ENCODE data around the gene TRUB2.
"Not testable (repeated sequence)": the region's sequence is repeated elsewhere in the genome, so short reads cannot be mapped to it uniquely, and the experiment has no call there.

Gene TRUB2

DNA sequence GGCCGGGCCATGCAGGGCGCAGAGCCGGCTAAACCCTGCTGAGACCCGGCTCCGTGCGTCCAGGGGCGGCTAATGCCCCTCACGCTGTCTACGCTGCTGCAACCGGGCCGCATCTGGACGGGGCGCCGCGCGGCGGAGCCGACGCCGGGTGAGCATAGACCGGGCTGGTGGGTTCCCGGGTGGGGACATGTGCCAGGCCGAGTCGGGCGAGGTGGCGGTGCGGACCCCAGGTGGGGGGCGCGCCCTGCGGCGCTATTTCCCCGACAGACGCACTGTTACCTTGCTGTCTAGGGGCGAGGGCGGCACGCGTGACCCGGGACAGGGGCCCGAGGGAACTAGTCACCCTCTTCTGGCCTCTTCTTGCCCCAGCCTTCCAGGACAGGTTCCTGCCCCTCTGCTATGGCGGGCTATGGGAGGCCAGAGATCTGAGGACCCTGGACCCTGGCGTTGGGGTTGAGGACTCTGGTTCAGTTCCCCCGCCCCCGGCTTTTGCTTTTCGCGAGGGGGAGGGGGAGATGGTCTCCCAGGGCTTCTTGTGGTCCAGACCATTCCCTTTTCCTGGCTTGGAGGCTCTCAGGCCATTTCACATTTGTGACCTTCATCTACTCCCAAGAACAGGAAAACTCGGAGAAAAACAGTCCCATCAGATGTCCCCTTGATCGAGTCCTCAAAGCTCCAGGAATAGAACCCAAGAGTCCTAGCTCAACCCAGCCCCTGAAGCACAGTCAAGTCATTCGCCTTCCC lies 18.6 kb upstream of the TRUB2 start:
- no peak for DNase-seq

DNA sequence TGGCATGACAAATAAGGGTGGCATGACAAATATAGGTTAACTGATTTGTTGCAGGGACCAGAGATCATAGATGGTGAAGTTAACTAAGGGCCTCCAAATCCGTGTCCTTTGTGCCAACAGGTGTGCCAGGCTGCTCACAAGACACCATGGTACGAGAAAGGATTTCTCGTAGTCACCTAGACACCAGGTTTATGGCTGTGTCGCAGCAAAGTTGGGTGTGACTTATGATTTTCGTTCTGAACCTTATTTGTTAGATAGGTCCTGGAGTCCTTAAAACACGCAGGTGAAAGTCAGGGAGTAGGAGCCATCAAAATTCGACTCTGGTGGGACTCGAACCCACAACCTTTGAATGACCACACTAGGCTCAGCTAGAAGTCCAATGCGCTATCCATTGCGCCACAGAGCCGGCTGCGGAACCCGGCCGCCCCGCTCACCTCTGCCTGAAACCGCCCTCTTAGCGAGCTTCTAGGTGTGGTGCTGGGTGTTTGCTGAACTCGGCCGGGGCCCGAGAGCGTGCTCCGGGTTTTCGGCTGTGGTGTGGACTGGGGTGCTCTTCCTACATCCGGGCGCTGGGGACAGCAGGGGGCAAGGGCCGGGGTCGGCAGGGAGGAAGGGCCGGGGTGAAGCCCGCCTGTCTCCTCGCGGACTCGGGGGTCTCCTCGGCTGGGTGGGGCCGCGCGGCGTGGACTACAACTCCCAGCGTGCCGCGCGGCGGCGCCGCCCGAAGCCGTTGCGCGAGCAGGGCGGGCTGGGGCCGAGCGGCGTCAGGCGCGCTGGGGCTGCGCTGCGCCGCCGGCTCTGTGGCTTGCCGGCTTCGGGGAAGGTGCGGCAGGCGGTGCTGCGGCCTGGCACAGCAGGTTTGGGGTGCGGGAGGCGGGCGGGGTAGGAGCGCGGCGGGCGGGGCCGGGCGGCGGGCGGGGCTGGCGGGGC lies 17.8 kb upstream of the TRUB2 start, which contains the start of gene SLC27A4:
Gene SLC27A4, plus strand, starts transcription at position 767 of the 930 bp plus-strand sequence. CDS start 2,606 bp downstream, outside the sequence.
- DNase-seq: peak; percentile 92

- not testable (repeated sequence) for DNase-seq
These were observed 16.8 kb upstream of the TRUB2 start for GRCh38 chr9:128338852-128339614.

DNA sequence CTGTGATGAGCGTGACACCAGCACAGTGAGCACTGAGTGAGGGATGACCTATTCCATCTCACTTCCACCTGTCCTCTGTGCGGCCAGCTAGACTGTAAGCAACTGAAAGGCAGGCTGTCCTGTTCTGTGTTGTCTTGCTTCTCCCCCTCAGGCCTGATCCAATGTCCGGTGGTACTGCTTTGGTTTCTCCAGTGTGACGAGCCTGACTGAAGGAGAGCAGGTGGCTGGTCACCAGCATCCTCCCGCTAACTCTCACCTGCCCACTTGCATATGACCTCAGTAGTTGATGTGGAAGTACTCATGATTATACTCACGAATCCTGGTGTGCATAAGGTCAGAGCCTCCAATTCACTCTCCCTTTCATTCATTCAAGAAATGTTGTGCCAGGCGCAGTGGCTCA lies 15.7 kb upstream of the TRUB2 start:
- no peak for DNase-seq

DNA sequence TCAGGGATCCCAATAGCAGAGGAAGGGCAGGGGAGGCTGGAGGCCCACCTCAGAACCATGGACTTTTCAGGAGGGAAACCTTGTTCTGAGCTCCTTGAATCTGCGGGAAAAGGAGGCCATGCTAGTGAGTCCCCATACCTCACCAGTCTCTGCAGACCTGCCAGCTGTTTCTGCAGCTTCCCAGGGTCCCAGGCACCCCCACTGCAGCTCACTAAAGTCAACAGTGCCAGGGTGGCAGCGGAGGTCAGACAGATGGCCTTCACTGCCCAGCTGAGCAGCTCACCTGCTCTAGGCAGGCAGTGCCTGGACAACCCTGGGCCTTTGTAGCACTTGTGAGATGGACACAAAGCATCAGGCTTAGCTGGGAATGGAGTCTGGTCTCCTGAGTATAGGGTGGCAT lies 13.7 kb upstream of the TRUB2 start:
- DNase-seq: no peak

DNA sequence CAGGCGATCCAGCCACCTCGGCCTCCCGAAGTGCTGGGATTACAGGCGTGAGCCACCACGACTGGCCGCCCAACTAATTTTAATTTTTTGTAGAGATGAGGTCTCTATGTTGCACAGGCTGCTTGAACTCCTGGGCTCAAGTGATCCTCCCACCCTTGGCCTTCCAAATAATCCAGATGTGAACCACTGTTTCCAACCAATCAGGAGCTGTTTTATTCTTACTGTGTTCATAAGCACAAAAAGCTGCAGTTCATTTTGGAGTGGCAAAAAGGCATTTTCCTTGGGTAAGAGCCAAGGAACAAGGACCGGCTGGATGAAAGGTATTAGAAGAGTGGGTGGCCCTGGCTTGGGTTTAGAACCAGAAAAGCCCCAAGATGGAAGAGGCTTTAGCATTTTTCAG lies 12.9 kb upstream of the TRUB2 start:
- DNase-seq: no peak

DNA sequence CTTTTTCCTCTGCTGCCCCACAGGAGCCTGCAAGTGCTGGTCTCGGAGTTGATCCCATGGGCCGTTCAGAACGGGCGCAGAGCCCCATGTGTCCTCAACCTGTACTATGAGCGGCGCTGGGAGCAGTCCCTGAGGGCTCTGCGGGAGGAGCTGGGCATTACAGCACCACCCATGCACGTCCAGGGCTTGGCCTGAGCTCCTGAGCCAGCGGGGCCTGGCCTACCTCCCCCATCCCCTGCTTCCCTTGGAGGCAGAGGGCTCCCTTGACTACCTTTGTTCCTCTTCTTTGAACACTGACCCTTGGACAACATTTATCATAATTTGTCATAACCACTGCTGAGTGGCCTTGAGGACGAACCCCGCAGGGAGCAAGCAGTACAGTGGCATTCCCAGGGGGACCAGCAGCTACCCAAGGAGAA lies 11.2 kb upstream of the TRUB2 start:
- DNase-seq: no peak

DNA sequence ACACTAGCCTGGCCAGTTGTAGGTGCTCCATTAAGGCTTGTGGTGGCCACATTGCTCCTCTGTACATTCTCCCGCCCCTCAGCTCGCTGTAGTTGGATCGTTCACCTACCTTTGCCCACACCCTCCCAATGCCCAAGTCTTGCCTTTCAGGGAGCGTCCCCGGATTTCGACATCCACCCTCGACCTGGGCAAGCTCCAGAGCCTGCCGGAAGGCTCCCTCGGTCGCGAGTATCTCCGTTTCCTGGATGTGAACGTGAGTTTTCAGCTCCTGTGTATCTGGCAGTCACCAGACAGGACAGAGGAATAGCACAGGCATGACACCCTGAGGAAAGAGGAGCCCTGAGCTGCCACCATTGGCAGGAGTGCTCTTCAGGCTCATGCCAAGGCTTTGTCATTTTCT lies 3.4 kb upstream of the TRUB2 start:
- no peak for DNase-seq

GRCh38 chr9:128324401-128324800 lies 2.2 kb upstream of the TRUB2 start:
- DNase-seq: no peak

DNA sequence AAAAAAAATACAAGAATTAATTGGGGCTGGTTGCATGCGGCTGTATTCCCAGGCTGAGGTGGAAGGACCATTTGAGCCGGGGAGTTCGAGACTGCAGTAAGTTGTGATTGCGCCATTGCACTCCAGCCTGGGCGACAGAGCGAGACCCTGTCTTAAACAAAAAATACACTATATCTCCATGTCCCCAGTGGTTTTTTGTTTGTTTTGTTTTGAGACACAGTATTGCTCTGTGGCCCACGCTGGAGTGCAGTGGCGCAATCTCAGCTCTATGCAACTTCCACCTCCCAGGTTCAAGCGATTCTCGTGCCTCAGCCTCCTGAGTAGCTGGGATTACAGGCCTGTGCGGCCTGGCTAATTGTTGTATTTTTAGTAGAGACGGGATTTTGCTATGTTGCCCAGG lies 1.5 kb upstream of the TRUB2 start:
- no peak for DNase-seq

- DNase-seq: no peak
These were observed 1.0 kb upstream of the TRUB2 start for GRCh38 chr9:128323212-128323730.

DNA sequence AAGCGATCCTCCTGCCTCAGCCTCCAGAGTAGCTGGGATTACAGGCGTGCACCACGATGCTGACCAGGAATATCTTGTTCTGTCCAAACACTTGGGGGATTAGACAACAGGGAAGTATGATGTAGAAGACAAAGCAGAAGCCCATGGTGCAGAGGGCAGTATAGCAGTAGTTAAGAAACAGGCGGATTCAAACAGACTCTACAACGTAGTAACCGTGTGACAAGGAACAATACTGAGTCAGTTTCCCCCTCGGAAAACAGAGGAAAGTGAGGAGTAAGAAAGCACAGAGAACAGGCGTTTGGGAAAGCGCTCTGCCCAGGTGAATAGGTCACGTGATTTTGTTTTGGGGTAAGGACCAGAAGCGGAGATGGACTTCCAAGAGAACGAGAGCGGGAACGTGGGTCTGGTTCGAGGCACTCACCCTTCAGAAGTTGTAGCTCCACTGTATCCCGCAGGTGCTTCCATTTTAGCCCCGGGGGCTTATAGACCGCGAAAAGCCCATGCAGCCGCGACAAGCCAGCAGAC lies 306 bp downstream of the TRUB2 start:
- DNase-seq: no peak

- no peak for DNase-seq
These were observed 904 bp downstream of the TRUB2 start for GRCh38 chr9:128321343-128321742.

- no peak for DNase-seq
These were observed 4.6 kb downstream of the TRUB2 start for GRCh38 chr9:128317629-128318028.

GRCh38 chr9:128316421-128316820 lies 5.8 kb downstream of the TRUB2 start:
- DNase-seq: no peak

- DNase-seq: no peak
These were observed 7.5 kb downstream of the TRUB2 start for GRCh38 chr9:128314697-128315096.

GRCh38 chr9:128310461-128310860 lies 11.8 kb downstream of the TRUB2 start:
- peak; percentile 25 for DNase-seq

DNA sequence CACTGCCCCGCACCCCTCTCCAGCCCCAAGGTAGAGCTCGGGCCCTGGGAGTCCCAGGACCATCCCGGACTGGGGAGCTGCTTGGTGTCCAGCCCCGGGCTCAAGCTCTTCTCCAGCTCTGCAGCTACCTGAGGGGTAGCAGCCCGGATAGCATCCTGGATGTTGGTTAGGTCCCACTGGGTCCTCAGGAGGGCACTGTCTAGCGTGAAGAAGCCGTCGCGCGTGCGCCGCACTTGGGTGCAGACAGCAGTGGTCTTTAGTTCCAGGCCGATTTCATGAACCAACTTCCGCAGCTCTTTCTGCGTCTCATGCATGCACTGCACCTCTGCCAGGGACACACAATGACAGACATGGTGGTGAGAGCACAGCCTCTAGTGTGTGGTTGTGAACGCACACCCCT lies 12.7 kb downstream of the TRUB2 start:
- no peak for DNase-seq

GRCh38 chr9:128304971-128305288 lies 17.3 kb downstream of the TRUB2 start:
- DNase-seq: no peak

DNA sequence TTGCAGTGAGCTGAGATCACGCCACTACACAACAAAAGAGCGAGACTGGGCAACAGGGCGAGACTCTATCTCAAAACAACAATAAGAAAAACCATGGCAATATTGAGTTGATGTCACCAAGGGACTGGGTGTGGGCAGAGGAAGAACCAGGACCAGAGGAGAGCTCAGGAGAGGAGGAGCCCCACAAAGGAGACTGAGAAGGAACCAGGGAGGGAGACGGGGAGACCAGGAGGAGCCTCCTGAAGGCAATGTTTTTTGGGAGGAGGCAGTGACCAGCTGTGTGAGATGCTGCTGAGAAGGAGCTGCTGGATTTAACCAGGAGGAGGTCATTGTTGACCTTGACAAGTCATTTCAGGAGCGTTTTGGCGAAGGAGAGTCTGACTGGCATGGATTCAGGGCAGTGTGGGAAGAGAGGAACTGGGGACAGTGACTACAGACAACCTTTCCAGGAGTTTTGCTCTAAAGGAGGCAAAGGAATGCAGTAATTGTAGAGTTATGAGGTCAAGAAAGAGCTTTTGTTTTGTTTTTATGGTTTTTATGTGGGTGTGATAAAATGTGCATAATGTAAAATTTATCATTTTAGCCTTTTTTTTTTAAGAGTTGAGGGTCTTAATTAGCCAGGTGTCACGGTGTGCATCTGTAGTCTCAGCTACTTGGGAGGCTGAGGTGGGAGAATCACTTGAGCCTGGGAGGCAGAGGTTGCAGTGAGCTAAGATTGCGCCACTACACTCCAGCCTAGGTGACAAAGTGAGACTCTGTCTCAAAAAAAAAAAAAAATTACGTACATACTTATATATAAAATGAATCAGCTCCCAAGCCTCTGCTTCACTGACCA lies 17.9 kb downstream of the TRUB2 start:
- DNase-seq: no peak

DNA sequence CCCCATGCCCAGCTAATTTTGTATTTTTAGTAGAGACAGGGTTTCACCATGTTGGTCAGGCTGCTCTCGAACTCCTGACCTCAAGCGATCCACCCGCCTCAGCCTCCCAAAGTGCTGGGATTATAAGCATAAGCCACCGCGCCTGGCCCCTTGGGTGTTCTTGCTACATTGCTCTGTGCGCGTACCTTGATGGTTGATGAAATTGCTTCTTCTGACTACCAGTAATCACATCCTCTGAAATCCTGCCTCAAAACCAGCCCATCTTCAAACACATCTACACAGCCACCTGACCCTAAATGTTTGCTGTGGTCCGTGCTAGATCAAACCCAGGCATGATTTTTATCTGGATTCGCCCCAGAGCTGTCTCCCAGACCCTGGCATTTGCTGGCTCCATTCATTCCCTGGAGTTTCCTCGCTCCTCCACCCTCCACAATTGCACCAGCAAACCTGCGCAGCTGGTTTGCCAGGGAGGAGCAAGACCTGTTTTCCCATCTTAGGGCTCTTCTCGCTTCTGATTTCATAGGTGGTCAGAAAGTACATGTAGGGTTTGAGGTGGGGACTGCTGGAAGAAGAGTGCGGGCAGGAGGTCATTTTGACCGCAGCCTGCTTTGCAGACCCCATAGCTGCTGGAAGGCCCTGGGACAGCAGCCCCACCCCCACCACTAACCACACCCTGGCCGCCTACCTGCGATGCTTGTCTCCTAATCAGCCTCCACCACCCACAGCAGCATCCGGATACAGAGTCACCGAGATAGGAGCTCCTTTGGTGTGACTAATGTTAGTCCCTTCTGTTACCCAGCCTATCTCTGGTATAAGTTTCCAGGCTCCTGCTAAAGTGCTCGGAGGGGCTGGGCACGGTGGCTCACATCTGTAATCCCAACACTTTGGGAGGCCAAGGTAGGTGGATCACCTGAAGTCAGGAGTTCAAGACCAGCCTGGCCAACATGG lies 23.4 kb downstream of the TRUB2 start:
- no peak for DNase-seq

Measured in hematopoietic multipotent progenitor cell treated with erythropoietin and hydrocortisone succinate and interleukin-3 and kit ligand, for 4 days (in vitro differentiated cells).